ENCODE measurements around the gene QSOX2. TPM values are rescaled to one million over a fixed set of nuclear protein-coding genes. Genes with fewer than 3 reads are reported as not detected.

QSOX2 gene
- total RNA-seq, 2 donors from 2014 or later = 7.2 to 13.5 TPM

GRCh38 chr9:136235709-136236455 lies 9.7 kb downstream of the QSOX2 start:
- ATAC-seq (ENCODE audit: insufficient number of reproducible peaks, low FRiP score, low read depth) = no peak
- Histone ChIP-seq H3K36me3 (no peaks in the 10 kb centered on the region), H3K27ac (no peak overlapping the region), H3K4me1 (ENCODE audit: control insufficient read depth in 1 of 2, low read depth in 2 of 2) (no peaks in the 10 kb centered on the region), H3K4me3 (no peak overlapping the region), H3K9me3 (no peaks in the 10 kb centered on the region), H3K27me3 (replicated peaks; ENCODE audit: insufficient read depth) (no peaks in the 10 kb centered on the region)
- TF ChIP-seq CTCF (IDR thresholded peaks at IDR 0.05) = no peak
- DNase-seq (ENCODE audit: low spot score) = no peak

- no peaks in the 10 kb centered on the region for H3K9me3 ChIP-seq
- no peak overlapping the region for H3K27ac ChIP-seq
- H3K4me1 ChIP-seq (ENCODE audit: control insufficient read depth in 1 of 2, low read depth in 2 of 2) = no peaks in the 10 kb centered on the region
- ATAC-seq (ENCODE audit: insufficient number of reproducible peaks, low FRiP score, low read depth) (no peak), DNase-seq (ENCODE audit: low spot score) (no peak)
- TF ChIP-seq CTCF (IDR thresholded peaks at IDR 0.05) = no peak
- H3K36me3 ChIP-seq = no peaks in the 10 kb centered on the region
- H3K4me3 ChIP-seq = no peak overlapping the region
- H3K27me3 ChIP-seq (replicated peaks; ENCODE audit: insufficient read depth) = no peaks in the 10 kb centered on the region
Observed at GRCh38 chr9:136235171-136235570, 10.4 kb downstream of the QSOX2 start.

GRCh38 chr9:136234597-136234996 lies 11.0 kb downstream of the QSOX2 start:
- H3K27me3 ChIP-seq (replicated peaks; ENCODE audit: insufficient read depth) = no peaks in the 10 kb centered on the region
- H3K4me1 ChIP-seq (ENCODE audit: control insufficient read depth in 1 of 2, low read depth in 2 of 2) = peaks cover 0 to 2% of the 10 kb centered on the region in 2 donors
- ATAC-seq (ENCODE audit: insufficient number of reproducible peaks, low FRiP score, low read depth) (no peak), DNase-seq (ENCODE audit: low spot score) (no peak)
- H3K27ac ChIP-seq = no peak overlapping the region
- H3K36me3 ChIP-seq = no peaks in the 10 kb centered on the region
- TF ChIP-seq CTCF (IDR thresholded peaks at IDR 0.05) = no peak
- no peak overlapping the region for H3K4me3 ChIP-seq
- no peaks in the 10 kb centered on the region for H3K9me3 ChIP-seq

GRCh38 chr9:136233868-136234267 lies 11.7 kb downstream of the QSOX2 start:
- Histone ChIP-seq H3K27ac (no peak overlapping the region), H3K9me3 (no peaks in the 10 kb centered on the region), H3K4me3 (no peak overlapping the region), H3K36me3 (no peaks in the 10 kb centered on the region), H3K4me1 (ENCODE audit: control insufficient read depth in 1 of 2, low read depth in 2 of 2) (peaks cover 0 to 5% of the 10 kb centered on the region in 2 donors), H3K27me3 (replicated peaks; ENCODE audit: insufficient read depth) (no peaks in the 10 kb centered on the region)
- DNase-seq (ENCODE audit: low spot score) = no peak
- TF ChIP-seq CTCF (IDR thresholded peaks at IDR 0.05) = no peak
- no peak for ATAC-seq (ENCODE audit: insufficient number of reproducible peaks, low FRiP score, low read depth)

GRCh38 chr9:136233411-136233810 lies 12.2 kb downstream of the QSOX2 start:
- Histone ChIP-seq H3K36me3 (no peaks in the 10 kb centered on the region), H3K27me3 (replicated peaks; ENCODE audit: insufficient read depth) (no peaks in the 10 kb centered on the region), H3K9me3 (no peaks in the 10 kb centered on the region), H3K4me1 (ENCODE audit: control insufficient read depth in 1 of 2, low read depth in 2 of 2) (peaks cover 0 to 5% of the 10 kb centered on the region in 2 donors), H3K27ac (no peak overlapping the region), H3K4me3 (no peak overlapping the region)
- TF ChIP-seq CTCF (IDR thresholded peaks at IDR 0.05) = no peak
- DNase-seq (ENCODE audit: low spot score) (no peak), ATAC-seq (ENCODE audit: insufficient number of reproducible peaks, low FRiP score, low read depth) (no peak)
